Mucosa of descending colon (tissue), 3 donors: ENCODE measurements around the gene GNA14. TPM values are rescaled to one million over a fixed set of nuclear protein-coding genes. Genes with fewer than 3 reads are reported as not detected.

Experiments used
- ATAC-seq: fragments of 200-7000 bp; cut with Tn5 transposase; one replicate; pipeline ENCODE4 v1.9.1; 2020; ENCODE audit warnings: mild to moderate bottlenecking, moderate library complexity
- DNase-seq, 3 donors: peaks; one replicate each; pipeline ENCODE4 v3.0.0-alpha.2; 2020
- H3K36me3 ChIP-seq: fragments of 200-600 bp; one replicate; pipeline ENCODE4 v1.8.0; 2021; ENCODE audit warnings: low read depth, mild to moderate bottlenecking
- H3K4me1 ChIP-seq: fragments of 200-600 bp; one replicate; pipeline ENCODE4 v1.8.0; 2021; ENCODE audit warnings: low read depth, mild to moderate bottlenecking
- H3K4me3 ChIP-seq: fragments of 200-600 bp; one replicate; pipeline ENCODE4 v1.8.0; 2021; ENCODE audit warnings: mild to moderate bottlenecking
- H3K9me3 ChIP-seq: fragments of 200-600 bp; one replicate; pipeline ENCODE4 v1.8.0; 2021; ENCODE audit warnings: mild to moderate bottlenecking
- CTCF ChIP-seq: fragments of 200-600 bp; IDR thresholded peaks from one replicate; pipeline ENCODE4 v1.8.0; 2022; ENCODE audit warnings: antibody characterized with exemption, mild to moderate bottlenecking
- intact Hi-C, 2 donors: fragments of 100-400 bp; cut with DNase I in 1 of 2; cut with micrococcal nuclease in 1 of 2; formaldehyde crosslinking; loops; one replicate each; pipeline versions ENCODE4 v1.11.0 to v1.11.1; 2022; cut with DNase I, micrococcal nuclease
- total RNA-seq, 3 donors: library from RNA; stranded (reverse); fragmentation: NEBNext Ultra II Directional in 2 of 3; extraction: Animal tissue kit (Norgen Biotek cat#: 25700) in 2 of 3; gene quantifications; one replicate each; pipeline versions ENCODE4 v1.2.1 to v1.2.4, GENCODE V29; 2021 to 2023
- donor health status: DM: no; HTN: no; CAD: no; lungs with moderate emphysema.
- donor health status: DM: no; HTN: no; CAD: no.
- donor health status: DM: no; HTN: yes; CAD: no.

The GNA14 gene
- total RNA-seq, 3 donors from 2014 or later: 7.0 to 14.6 (median 7.4) TPM

DNA sequence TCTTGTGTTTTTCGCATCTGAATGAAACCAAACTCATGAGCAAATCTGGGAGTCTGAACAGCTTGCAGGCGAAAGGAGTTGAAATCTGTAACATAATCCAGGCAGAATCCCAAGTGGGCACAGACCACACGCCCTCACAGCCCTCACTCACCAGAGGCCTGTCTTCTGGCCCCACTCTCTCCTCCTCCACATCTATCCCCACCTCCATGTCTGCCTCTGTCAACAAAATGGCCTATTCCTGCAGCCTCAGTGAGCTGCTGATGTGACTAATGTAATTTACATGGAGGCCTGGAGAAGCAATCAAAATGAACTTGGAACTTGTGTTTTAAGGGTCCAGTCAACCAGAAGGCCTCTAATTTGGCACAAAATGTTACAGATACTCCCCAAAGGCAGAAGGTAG, 136.6 kb downstream of the GNA14 start:
- Histone ChIP-seq H3K4me3 (no peak overlapping the region), H3K36me3 (no peaks in the 10 kb centered on the region), H3K9me3 (no peaks in the 10 kb centered on the region), H3K4me1 (no peaks in the 10 kb centered on the region)
- TF ChIP-seq CTCF: no peak
- ATAC-seq: no peak
- no peak for DNase-seq
- intact Hi-C loops: no loop called here

DNA sequence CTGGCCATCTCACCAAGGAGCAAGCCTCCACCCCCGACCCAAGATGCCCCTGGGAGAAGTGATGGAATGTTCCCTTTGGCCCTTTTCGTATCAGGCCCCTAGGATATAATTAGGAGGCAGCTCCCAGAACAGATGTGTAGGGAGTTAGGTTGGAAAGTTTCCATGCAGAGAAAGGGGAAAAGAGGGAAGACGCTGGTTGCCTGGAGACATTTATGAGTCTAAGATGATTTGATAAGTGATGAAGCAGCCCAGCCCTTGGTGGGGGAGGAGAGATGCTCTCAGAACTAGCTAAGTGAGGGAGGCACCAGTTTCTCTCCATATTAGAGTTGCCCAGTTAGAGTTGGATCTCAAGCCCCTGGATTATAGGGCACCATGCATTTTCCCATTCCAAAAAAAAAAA, 137.5 kb downstream of the GNA14 start:
- no peaks in the 10 kb centered on the region for H3K36me3 ChIP-seq
- no peaks in the 10 kb centered on the region for H3K4me1 ChIP-seq
- no peaks in the 10 kb centered on the region for H3K9me3 ChIP-seq
- no peak for TF ChIP-seq CTCF
- H3K4me3 ChIP-seq: no peak overlapping the region
- DNase-seq: no peak
- no peak for ATAC-seq
- intact Hi-C loops: no loop called here

GRCh38 chr9:77508396-77508795, 139.7 kb downstream of the GNA14 start:
- Histone ChIP-seq H3K9me3 (no peaks in the 10 kb centered on the region), H3K36me3 (no peaks in the 10 kb centered on the region), H3K4me1 (no peaks in the 10 kb centered on the region), H3K4me3 (no peak overlapping the region)
- DNase-seq (no peak), ATAC-seq (no peak)
- intact Hi-C loops: no loop called here
- TF ChIP-seq CTCF: no peak

GRCh38 chr9:77507212-77507961, 140.7 kb downstream of the GNA14 start:
- intact Hi-C loops: no loop called here
- Histone ChIP-seq H3K9me3 (no peaks in the 10 kb centered on the region), H3K4me3 (no peak overlapping the region), H3K36me3 (no peaks in the 10 kb centered on the region), H3K4me1 (no peaks in the 10 kb centered on the region)
- TF ChIP-seq CTCF: no peak
- DNase-seq (no peak), ATAC-seq (no peak)

DNA sequence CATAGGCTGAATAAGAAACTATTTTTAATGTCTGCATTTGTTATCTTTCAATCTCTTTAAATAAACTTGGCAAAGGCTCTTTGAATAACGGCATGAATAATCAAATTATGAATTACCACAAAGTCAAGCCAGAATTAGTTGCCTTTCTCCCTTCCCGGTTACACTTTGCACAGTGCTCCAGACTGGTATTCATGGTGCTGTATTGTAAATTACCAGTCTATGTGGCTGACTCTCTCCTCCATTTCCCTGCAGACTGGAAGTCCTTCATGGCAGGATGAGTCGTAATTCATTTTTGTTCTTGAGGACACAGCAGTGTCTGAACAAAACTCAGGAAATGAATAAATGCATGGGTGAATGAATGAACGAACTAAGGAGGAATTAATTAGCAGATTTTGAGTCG, 142.9 kb downstream of the GNA14 start:
- ATAC-seq (no peak), DNase-seq (no peak)
- Histone ChIP-seq H3K9me3 (no peaks in the 10 kb centered on the region), H3K4me3 (no peak overlapping the region), H3K36me3 (no peaks in the 10 kb centered on the region), H3K4me1 (no peaks in the 10 kb centered on the region)
- TF ChIP-seq CTCF: no peak
- intact Hi-C loops: no loop called here

DNA sequence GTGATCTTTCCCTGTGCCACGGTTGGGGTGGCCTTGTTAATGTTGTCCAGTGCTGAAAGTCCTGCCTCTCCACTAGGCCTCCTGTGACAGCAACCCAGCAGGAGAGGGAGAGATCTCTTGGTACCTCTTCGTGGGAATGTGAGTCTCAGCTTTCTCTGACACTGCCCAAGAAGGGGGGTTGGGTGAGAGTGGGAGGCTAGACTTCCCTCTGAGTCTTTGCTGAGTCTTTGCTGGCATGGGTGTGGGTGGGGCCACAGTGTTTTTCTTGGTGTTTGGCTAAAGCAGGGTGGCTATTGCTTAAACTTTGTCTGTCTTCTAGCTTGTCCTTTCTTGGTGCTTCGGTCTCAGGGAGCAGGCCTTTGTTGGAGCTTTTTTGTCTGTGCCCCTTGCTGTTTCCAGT, 145.6 kb downstream of the GNA14 start:
- TF ChIP-seq CTCF: no peak
- Histone ChIP-seq H3K4me3 (no peak overlapping the region), H3K4me1 (no peaks in the 10 kb centered on the region), H3K36me3 (no peaks in the 10 kb centered on the region), H3K9me3 (no peaks in the 10 kb centered on the region)
- ATAC-seq (no peak), DNase-seq (no peak)
- intact Hi-C loops: no loop called here
